Keratinocyte (primary cell): Measurements from ENCODE around the gene SOHLH2. TPM values are rescaled to one million over a fixed set of nuclear protein-coding genes. Genes with fewer than 3 reads are reported as not detected.

ENCODE experiments used
- DNase-seq: peaks from one replicate; pipeline ENCODE4 v3.0.0-alpha.2; 2011; ENCODE audit warnings: low read depth, missing footprints, low spot score
- FAIRE-seq: peaks from 2 replicates; lab custom pipeline; 2011; peaks lifted over from hg19 to GRCh38; lab: Jason Lieb, UNC
- H2AFZ ChIP-seq: 2 replicates; pipeline ENCODE4 v1.6.0; 2012; ENCODE audit warnings: low read length, control low read depth, inconsistent platforms; ENCODE audit not compliant: control insufficient read depth
- H3K27ac ChIP-seq: 2 replicates; pipeline ENCODE4 v1.5.1; 2011; ENCODE audit warnings: low read length; ENCODE audit not compliant: control insufficient read depth, insufficient read depth
- H3K27me3 ChIP-seq: 3 replicates; pipeline ENCODE4 v1.6.0; 2011; ENCODE audit warnings: low read length; ENCODE audit not compliant: control insufficient read depth, insufficient read depth; ENCODE audit errors: extremely low read depth
- H3K36me3 ChIP-seq, 2 experiments: 2 replicates in 1 of 2; 3 replicates in 1 of 2; pipeline ENCODE4 v1.5.1; 2011; ENCODE audit warnings: low read length in 2 of 2, mild to moderate bottlenecking in 1 of 2; ENCODE audit not compliant: control insufficient read depth in 2 of 2, insufficient read depth in 2 of 2; ENCODE audit errors: extremely low read depth in 1 of 2
- H3K4me1 ChIP-seq: 3 replicates; pipeline ENCODE4 v1.5.1; 2011; ENCODE audit warnings: low read length; ENCODE audit not compliant: control insufficient read depth, insufficient read depth; ENCODE audit errors: extremely low read depth
- H3K4me2 ChIP-seq: 3 replicates; pipeline ENCODE4 v1.6.0; 2011; ENCODE audit warnings: low read depth, low read length; ENCODE audit not compliant: control insufficient read depth, insufficient read depth; ENCODE audit errors: extremely low read depth
- H3K4me3 ChIP-seq, 3 experiments: fragments of 200-600 bp in 1 of 3; sonication (generic) in 1 of 3; 2 replicates in 2 of 3; 3 replicates in 1 of 3; pipeline ENCODE4 v1.5.1; 2011 to 2016; ENCODE audit warnings: low read length in 3 of 3, mild to moderate bottlenecking in 3 of 3, control low read depth in 2 of 3, inconsistent platforms in 1 of 3, low read depth in 1 of 3, mixed read lengths in 1 of 3, mixed run types in 1 of 3, moderate library complexity in 1 of 3; ENCODE audit not compliant: control insufficient read depth in 2 of 3, insufficient read depth in 2 of 3; ENCODE audit errors: extremely low read depth in 1 of 3
- H3K79me2 ChIP-seq: 2 replicates; pipeline ENCODE4 v1.6.0; 2012; ENCODE audit warnings: low read length; ENCODE audit not compliant: control insufficient read depth, insufficient read depth
- H3K9ac ChIP-seq: 3 replicates; pipeline ENCODE4 v1.6.0; 2011; ENCODE audit warnings: low read length; ENCODE audit not compliant: control insufficient read depth, insufficient read depth; ENCODE audit errors: extremely low read depth
- H3K9me1 ChIP-seq: 3 replicates; pipeline ENCODE4 v1.6.0; 2011; ENCODE audit warnings: low read length; ENCODE audit not compliant: control insufficient read depth, insufficient read depth; ENCODE audit errors: extremely low read depth
- H3K9me3 ChIP-seq: 2 replicates; pipeline ENCODE4 v1.5.1; 2012; ENCODE audit warnings: low read depth, low read length; ENCODE audit not compliant: control insufficient read depth
- H4K20me1 ChIP-seq: 3 replicates; pipeline ENCODE4 v1.6.0; 2011; ENCODE audit warnings: low read length; ENCODE audit not compliant: control insufficient read depth, insufficient read depth; ENCODE audit errors: extremely low read depth
- CTCF ChIP-seq, 3 experiments: IDR thresholded peaks in 1 of 3; conservative IDR thresholded peaks in 1 of 3; optimal IDR thresholded peaks in 1 of 3; 2 replicates in 2 of 3; 3 replicates in 1 of 3; pipeline versions ENCODE3 to v1.5.1; 2011; ENCODE audit warnings: low read length in 3 of 3, mild to moderate bottlenecking in 3 of 3, moderate library complexity in 2 of 3, control low read depth in 1 of 3, inconsistent platforms in 1 of 3; ENCODE audit not compliant: insufficient read depth in 2 of 3; ENCODE audit errors: extremely low read depth in 1 of 3
- EZH2 ChIP-seq: IDR thresholded peaks from one replicate; pipeline ENCODE4 v1.6.1; 2012; ENCODE audit warnings: inconsistent platforms, mild to moderate bottlenecking, low read length, moderate library complexity
- dilution Hi-C: fragments of 300-500 bp; cut with MboI; formaldehyde crosslinking; loops from one replicate; pipeline ENCODE4 v1.7.0; 2020; ENCODE audit warnings: low sequenced_read_pairs; ENCODE audit not compliant: extremely low pct_ligation_motif_present
- polyA plus RNA-seq, 5 experiments: library from polyadenylated mRNA; depleted of rRNA in 3 of 5; stranded (reverse) in 3 of 5; stranded (forward) in 1 of 5; unstranded in 1 of 5; fragments of >200 nt; gene quantifications; 1 replicate in 1 of 5; 2 replicates in 3 of 5; 3 replicates in 1 of 5; pipeline versions ENCODE4 v1.2.1 to v1.2.3, GENCODE V29; 2011 to 2012; ENCODE audit warnings: missing spikeins in 2 of 5, low read depth in 1 of 5, low replicate concordance in 1 of 5

Gene SOHLH2
- polyA plus RNA-seq, 1 donor (not counting 4 experiments of a cell fraction or from before 2014, with no cell fraction given) = not detected

DNA sequence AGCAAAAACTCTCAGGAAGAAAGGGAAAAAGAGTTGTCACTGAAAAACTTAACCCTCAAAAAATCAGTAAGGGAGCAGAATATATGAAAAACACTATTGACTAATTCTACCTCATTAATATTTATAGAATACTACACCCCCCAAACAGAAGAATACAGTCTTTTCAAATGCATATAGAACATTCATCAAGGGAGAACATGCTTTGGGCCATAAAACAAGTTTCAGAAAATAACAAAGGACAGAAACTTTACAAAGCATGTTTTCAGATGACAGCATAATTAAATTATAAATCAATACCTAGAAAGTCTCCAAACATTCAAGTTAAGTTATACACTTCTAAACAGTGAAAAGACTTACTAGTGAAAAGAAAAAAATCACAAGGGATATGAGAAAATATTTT, 30.5 kb downstream of the SOHLH2 start:
- no peaks in the 10 kb centered on the region for H3K9me3 ChIP-seq
- H2AFZ ChIP-seq = no peak overlapping the region
- H3K4me1 ChIP-seq = no peaks in the 10 kb centered on the region
- H4K20me1 ChIP-seq = no peaks in the 10 kb centered on the region
- no peak overlapping the region for H3K4me2 ChIP-seq
- H3K79me2 ChIP-seq = no peaks in the 10 kb centered on the region
- no peak for TF ChIP-seq EZH2
- no peak for TF ChIP-seq CTCF (optimal IDR thresholded peaks at IDR 0.05 in 1 of 3, IDR thresholded peaks at IDR 0.05 in 1 of 3, conservative IDR thresholded peaks at IDR 0.05 in 1 of 3; ENCODE audit: extremely low read depth in 1 of 3, insufficient read depth in 2 of 3, low read length in 3 of 3)
- FAIRE-seq (no peak), DNase-seq (no peak)
- H3K36me3 ChIP-seq = no peaks in the 10 kb centered on the region
- H3K27me3 ChIP-seq = no peaks in the 10 kb centered on the region
- no peak overlapping the region for H3K9ac ChIP-seq
- H3K9me1 ChIP-seq = no peaks in the 10 kb centered on the region
- no peak overlapping the region for H3K27ac ChIP-seq
- H3K4me3 ChIP-seq = no peak overlapping the region
- dilution Hi-C loops = no loop called here

DNA sequence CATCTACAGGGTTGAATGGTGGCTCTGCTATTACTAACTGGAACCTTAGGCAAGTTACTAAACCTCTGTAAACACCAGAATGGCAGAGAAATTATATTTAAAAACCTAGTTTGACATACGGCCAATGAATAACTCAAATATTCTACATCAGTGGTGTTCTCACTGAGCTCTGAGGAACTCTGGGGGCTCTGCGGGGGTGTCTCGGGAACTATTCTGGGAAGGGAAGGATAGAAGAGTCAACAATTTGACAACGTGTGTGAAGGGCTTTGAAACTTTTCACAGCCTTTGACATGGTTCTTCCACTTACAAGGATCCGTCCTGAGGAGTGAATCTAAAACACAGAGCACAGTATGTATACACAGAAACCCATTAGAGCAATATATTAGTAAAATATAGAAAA, 38.7 kb downstream of the SOHLH2 start:
- H3K4me3 ChIP-seq = no peak overlapping the region
- no peak overlapping the region for H3K9ac ChIP-seq
- H3K9me1 ChIP-seq = no peaks in the 10 kb centered on the region
- dilution Hi-C loops = no loop called here
- no peaks in the 10 kb centered on the region for H3K79me2 ChIP-seq
- no peak overlapping the region for H3K27ac ChIP-seq
- H4K20me1 ChIP-seq = no peaks in the 10 kb centered on the region
- no peaks in the 10 kb centered on the region for H3K27me3 ChIP-seq
- DNase-seq (no peak), FAIRE-seq (no peak)
- H3K9me3 ChIP-seq = no peaks in the 10 kb centered on the region
- TF ChIP-seq CTCF (optimal IDR thresholded peaks at IDR 0.05 in 1 of 3, IDR thresholded peaks at IDR 0.05 in 1 of 3, conservative IDR thresholded peaks at IDR 0.05 in 1 of 3; ENCODE audit: extremely low read depth in 1 of 3, insufficient read depth in 2 of 3, low read length in 3 of 3) = no peak
- no peak for TF ChIP-seq EZH2
- H3K4me1 ChIP-seq = no peaks in the 10 kb centered on the region
- H3K36me3 ChIP-seq = no peaks in the 10 kb centered on the region
- no peak overlapping the region for H3K4me2 ChIP-seq
- no peak overlapping the region for H2AFZ ChIP-seq
